NCI-H2081 (cell line): ENCODE results near the gene EPOP.
A peak's percentile ranks its signal among the peaks of the same experiment; 100 is the strongest.

ENCODE experiments used
- DNase-seq, 2 experiments: peaks; one replicate each; lab custom pipeline; 2025; lab: John Stamatoyannopoulos, UW

The EPOP gene

GRCh38 chr17:38674014-38674748 lies 576 bp downstream of the EPOP start:
- DNase-seq: peak in 1 of 2 experiments; percentile 29

- no peak for DNase-seq
Measured at GRCh38 chr17:38673707-38674013, 1.1 kb downstream of the EPOP start.

GRCh38 chr17:38672788-38673706 lies 1.7 kb downstream of the EPOP start:
- no peak for DNase-seq

- no peak for DNase-seq
Measured at GRCh38 chr17:38671939-38672720, 2.6 kb downstream of the EPOP start.

- no peak for DNase-seq
Measured at GRCh38 chr17:38669520-38669919, 5.2 kb downstream of the EPOP start.

GRCh38 chr17:38667787-38668122 lies 7.0 kb downstream of the EPOP start:
- no peak for DNase-seq

- peak; percentile 77 to 79 for DNase-seq
Measured at GRCh38 chr17:38667099-38667786, 7.5 kb downstream of the EPOP start.

- no peak for DNase-seq
Measured at GRCh38 chr17:38663964-38664644, 10.7 kb downstream of the EPOP start.

GRCh38 chr17:38663125-38663751 lies 11.5 kb downstream of the EPOP start:
- DNase-seq: peak; percentile 87 to 90

- no peak for DNase-seq
Measured at GRCh38 chr17:38660097-38661025, 14.4 kb downstream of the EPOP start.

- no peak for DNase-seq
Measured at GRCh38 chr17:38659415-38659814, 15.3 kb downstream of the EPOP start.

- peak in 1 of 2 experiments; percentile 19 for DNase-seq
Measured at GRCh38 chr17:38658741-38659345, 15.9 kb downstream of the EPOP start.

GRCh38 chr17:38657824-38658740 lies 16.7 kb downstream of the EPOP start:
- DNase-seq: no peak

GRCh38 chr17:38656959-38657823 lies 17.6 kb downstream of the EPOP start:
- DNase-seq: no peak

- DNase-seq: no peak
Measured at GRCh38 chr17:38654411-38655398, 20.1 kb downstream of the EPOP start.

GRCh38 chr17:38653679-38654078 lies 21.1 kb downstream of the EPOP start:
- no peak for DNase-seq
